GM21447 (cell line): ENCODE data around the gene CDC7.
"Not testable (repeated sequence)": the region's sequence is repeated elsewhere in the genome, so short reads cannot be mapped to it uniquely, and the experiment has no call there.

Source experiments
- ATAC-seq: cut with Tn5 transposase; IDR thresholded peaks from one replicate; pipeline ENCODE4 v1.9.1; 2021; ENCODE audit not compliant: unreplicated experiment

Gene CDC7

DNA sequence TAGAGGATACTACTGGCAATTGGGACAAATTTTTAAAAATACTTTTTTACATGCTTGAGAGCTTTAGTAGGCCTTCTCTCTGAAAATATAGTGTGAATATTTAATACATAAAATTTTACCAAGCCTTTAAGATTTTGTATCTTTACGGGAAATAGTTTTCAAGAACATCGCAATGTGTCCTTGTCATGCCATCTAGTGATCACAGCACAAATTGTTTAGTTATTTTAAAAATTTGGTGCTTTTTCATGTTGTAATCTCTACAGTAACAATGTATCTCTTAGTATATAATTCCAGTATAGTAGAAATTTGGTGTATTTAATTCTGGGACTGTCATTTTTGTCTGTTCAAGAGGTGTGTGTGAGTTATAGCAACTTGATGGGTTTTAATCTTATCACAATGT lies 6.7 kb downstream of the CDC7 start:
- ATAC-seq = no peak

DNA sequence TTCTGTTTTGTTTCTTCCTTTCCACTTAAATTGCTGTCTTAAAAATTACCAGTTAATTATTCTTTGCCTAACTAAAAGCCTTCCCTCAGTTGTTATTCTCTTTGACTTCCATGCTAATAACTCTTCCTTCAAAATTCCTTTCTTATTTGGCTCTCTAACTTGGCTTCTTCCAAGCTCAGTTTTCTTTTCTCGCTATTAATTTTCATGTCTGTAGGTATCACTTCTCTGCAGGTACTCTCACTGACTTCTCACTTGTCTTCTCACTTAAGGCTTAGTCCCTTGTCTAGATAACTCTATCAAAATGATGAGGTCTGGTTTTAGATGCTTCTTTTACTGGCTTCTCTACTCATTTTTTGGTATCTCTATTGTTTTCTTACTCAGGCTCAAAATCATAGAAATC lies 10.1 kb downstream of the CDC7 start:
- no peak for ATAC-seq

DNA sequence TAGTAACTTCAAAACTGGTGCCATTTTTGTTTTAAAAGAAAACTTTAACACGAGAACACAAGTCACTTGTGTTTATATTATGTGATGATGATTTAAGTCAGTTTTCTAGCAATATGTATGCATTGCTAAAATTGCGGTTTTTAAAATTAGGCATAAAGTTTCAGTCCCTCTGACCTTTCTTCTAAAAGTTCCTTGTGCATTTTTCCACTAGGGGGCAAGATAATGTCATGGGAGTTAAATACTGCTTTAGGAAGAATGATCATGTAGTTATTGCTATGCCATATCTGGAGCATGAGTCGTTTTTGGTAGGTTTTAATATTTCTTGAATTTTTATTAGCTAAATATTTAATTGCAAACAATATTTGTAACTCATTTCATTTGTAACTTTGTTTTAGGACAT lies 10.7 kb downstream of the CDC7 start:
- ATAC-seq = no peak

DNA sequence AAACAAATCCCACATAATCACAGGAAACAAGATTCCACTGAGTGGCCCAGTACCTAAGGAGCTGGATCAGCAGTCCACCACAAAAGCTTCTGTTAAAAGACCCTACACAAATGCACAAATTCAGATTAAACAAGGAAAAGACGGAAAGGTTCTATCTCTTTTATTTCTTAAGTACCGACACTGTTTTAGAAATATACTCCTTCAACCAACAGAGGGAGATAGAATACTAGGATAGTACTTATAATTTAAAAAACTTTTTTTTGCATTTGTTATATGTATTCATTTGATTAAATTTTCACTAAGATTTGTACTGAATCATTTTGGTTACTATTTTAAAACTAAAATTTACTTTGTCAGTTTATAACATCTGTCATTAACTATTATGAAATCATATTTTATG lies 12.5 kb downstream of the CDC7 start:
- no peak for ATAC-seq

DNA sequence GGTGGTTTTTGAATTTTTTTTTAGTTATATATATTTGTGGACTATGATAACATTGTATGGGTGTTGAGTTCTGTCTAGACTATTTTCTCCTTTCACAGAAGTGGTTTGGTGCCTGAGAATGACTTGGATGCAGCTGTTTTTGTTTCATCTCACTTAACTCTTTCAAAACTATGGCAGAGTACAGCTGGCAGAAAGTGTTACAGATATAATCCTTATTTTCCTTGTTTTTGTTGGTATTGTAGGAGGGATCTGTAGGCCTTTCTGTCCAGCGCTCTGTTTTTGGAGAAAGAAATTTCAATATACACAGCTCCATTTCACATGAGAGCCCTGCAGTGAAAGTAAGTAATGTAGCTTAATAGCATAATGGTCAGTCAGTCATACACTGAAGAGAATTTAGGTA lies 13.1 kb downstream of the CDC7 start:
- no peak for ATAC-seq

DNA sequence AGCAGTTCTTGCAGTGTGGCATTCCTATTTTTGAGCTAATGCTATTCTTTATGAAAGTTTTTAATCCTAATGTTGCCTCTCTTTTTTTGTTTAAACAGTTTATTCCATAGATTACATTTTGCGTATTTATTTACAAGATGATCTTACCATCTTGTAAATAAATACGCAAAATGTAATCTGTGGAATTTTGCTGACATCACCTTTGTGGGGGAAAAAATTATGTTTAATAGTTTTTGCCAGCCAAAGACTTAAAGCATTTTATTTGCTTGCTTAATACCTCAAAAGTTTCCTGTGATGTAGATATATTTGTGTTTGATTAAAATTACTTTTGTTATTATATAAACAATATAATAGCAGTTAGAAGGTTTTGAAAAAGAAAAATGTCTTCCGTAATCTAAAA lies 15.3 kb downstream of the CDC7 start:
- no peak for ATAC-seq

DNA sequence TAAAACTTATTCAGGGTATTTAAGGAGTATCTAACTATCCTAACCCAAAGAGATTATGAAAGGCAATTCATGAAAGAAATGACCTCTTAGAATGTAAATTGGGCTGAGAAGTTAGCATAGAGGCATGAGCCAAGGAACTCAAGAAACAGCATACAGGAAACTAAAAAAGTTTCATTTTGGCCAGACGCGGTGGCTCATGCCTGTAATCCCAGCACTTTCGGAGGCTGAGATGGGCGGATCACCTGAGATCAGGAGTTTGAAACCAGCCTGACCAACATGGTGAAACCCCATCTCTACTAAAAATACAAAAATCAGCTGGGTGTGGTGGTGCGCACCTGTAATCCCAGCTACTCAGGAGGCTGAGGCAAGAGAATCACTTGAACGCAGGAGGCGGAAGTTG lies 16.0 kb downstream of the CDC7 start:
- not testable (repeated sequence) for ATAC-seq

DNA sequence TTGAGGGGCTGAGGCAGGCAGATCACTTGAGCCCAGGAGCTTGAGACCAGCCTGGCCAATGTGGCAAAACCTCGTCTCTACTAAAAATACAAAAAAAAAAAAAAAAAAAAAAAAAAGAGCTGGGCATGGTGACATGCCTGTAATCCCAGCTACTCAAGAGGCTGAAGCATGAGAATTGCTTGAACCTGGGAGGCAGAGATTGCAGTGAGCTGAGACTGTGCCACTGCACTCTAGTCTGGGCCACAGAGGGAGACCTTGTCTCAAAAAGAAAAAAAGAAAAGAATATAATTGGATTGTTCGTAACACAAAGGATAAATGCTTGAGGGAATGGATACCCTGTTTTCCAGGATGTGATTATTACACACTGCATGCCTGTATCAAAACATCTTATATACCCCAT lies 18.5 kb downstream of the CDC7 start:
- not testable (repeated sequence) for ATAC-seq

DNA sequence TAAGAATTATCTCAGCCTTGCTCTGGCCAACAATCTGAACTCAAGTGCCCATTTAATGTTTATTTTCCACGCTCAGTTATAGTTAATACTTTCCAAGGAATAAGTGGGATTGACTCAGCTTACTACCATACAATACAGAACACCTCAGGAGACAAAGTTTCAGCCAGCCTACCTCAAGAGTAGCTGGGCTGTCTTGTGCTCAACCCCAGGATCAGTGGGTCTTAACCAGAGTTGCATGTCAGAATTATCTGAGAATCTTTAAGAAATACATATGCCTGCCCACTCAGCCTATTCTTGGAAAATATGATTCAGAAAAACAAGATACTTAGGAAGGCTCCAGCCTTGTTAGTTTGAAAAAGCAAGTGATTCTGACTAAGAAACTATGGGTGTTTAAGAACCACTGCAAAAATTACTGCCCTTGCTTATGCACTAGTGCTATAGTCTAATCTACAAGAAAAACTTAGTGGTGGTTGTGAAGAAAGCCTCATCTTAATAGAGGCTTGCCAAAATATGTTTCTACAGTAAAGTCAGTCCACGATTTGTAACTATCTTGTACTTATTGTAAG lies 20.4 kb downstream of the CDC7 start:
- no peak for ATAC-seq

DNA sequence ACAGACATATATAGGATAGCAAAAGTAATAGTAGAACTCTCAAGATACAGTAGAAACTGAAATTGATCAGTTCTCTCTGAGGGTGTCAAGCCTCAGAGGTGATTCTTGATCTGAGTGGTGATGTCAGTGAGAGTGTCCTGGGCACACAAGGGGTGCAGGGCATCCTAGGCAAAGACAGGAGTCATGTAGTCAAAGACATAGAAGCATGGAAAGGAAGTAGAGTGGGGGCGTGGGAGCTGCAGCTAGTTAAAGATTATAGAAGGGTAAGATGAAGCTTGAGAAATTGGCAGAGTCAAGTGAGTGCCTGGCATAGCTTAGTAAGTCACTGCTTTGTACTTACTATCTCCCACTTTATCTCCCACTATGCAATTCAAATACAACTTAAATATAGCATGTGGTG lies 22.8 kb downstream of the CDC7 start:
- peak; percentile 99 for ATAC-seq

DNA sequence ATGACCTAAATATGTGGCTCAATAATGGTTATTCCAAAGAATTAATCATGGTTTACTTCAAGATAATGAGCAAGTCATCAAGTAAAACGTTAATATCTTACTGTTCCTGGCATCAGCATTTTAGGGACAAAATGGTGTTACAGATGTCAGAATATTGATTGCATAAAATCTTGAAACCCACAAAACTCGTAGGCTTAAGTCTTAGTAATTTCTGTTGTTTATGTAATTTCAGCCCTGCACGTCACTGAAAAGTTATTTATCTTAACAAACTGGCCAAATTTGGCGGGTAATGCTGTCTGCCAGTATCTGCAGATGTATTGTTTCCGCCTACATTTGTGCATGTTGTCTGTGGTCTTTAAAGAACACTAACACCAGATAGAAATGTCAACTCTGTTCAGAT lies 25.8 kb downstream of the CDC7 start:
- ATAC-seq = no peak

DNA sequence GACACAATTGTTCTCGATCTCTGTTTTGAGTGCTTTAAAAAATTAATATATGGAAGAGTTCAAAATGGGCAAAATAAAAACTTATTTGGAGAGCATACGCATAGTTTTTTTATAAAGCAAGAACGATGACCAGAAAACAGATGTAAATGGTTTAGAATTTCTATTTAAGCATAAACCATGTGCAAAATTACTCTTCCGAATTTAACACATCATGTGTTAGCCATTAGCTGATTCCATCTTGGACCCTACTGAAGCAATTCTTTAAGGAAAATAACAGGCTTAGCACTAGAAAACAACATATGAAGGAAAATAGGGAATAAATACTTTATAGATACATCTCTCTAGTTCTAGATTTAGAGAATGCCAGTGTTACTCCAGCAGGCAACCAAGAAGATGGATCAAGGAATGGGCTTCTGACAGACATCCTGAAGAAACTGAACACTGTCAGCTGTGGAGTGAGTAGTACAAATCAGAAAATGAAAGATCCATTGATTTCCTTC lies 26.7 kb downstream of the CDC7 start:
- no peak for ATAC-seq

DNA sequence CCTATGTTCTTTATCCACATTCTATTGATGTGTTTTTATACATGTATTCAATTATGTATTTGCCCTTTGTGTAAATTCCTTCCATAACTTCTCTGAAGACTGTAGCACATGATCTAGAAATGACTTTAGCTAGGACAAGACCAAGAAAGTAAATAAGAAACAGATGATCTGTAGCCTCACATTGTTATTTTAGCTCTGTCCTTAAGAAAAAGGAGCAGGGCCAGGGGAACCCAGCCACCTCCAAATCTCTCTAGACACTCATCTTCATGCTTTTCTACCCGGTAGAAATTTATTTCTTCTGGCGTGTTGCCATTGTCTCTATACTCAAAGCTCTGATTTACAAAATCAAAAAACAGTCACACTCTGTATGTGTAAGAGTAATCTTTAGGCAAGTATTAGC lies 27.1 kb downstream of the CDC7 start:
- ATAC-seq = no peak

DNA sequence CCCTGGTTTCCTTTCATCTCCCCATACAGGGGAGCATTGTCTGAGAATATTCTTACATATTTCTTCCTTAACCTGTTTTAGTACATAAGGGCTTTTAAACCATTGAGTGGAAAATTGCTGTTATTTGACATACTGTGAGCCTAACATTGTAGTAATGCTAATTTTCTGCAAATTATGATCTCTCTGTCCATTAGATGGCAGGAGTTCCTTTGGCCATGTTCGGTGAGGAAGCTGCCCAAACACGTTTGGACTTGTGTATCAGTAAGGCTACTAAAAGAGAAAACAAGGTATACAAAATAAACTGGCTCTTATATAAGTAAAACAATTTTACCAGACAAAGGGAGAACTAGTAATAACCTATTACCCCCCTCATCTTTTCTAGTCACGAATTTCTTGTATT lies 29.2 kb downstream of the CDC7 start:
- ATAC-seq = no peak

DNA sequence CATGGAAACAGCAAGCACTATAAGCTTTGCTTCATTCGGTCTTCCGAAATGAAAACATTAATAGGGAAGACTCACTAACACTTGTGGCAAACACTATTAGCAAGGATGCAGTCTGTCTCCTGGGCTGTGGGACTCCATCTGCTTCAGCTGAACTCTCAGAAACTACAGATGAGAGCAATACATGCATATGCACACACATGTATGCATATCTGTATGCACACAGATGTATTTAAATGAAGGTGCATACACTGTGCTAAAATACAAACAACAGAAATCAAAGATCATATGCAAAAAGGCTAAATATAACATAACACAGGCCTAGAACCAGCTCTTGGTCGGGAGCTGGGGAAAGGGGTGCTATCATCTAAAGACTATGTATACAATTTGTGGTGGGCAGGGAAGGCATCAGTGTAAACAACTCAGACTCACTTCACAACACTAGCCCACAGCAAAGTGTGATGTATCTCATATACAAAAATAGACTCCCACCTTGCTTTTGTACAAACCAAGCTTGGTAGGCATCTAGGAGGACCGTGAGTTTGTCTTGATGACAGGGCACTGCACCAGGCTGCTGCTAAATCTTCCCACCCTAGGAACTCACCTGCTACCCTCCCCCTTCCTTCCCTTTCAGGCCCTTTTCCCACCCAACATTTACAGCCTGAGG lies 32.8 kb downstream of the CDC7 start:
- no peak for ATAC-seq

DNA sequence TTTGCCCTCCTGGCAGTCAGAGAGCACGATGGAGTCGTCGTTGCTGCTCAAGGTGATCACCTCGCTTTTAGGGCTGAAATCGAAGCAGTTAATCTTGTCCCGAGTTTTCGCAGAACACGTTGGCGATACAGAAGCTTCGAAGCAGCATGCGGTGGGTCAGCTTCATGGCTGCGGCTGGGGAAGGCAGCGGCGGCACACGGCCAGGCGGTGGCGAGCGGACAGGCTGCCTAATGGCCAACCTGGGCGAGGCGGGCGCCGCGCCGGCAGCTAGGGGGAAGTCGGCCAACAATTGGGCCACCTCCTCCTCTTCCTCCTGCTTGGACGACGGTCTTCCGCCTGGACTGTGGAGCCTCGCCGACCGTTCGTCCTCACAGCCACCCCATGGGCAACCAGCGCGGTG lies 34.8 kb downstream of the CDC7 start:
- ATAC-seq = no peak

DNA sequence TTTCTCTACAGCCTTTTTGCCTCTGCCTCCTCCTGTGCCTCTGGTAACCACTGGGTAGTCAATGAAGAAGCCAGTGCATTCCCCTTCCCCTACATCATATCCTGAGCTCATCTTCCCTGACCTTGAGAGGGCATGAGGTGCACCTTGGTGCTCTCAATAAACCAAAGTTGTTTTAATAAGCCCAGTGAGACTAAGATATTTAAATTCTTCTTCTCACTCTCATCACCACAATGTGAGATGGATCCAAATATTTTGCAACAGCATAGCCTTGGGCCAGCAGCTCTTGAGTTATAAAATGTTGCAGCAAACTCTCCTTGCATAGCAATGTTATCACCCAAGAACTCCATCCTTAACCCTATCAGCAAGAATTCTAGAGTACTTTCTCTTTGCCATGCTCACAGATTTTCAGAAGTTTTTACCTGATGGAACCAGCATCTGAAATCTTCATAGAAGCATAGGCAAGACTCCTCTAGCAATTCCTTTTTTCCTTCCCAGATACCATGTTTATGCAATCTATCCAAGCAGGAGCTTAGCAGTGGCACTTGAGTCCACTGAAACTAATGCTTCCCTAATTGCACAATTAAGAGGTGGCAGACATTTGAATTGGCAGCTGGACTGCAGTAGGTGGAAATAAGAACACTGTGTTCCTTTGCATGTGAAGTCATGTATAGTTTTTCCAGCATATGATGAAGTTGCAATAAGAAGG lies 36.8 kb downstream of the CDC7 start:
- no peak for ATAC-seq

DNA sequence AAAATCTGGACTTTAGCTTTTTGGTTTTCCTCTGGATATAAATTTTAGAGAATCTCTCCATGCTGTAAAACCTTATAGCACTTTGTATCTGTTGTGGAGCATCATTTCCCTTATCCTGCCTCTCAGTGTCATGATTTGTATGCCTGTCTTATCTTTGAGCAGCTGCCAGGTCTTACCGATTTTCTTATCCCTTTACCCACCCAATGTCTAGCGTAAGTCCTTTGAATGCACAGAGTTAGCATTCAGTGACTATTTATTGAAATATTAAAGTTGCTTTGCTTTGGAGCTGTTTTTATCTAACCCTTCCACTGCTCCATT lies 37.3 kb downstream of the CDC7 start:
- no peak for ATAC-seq

DNA sequence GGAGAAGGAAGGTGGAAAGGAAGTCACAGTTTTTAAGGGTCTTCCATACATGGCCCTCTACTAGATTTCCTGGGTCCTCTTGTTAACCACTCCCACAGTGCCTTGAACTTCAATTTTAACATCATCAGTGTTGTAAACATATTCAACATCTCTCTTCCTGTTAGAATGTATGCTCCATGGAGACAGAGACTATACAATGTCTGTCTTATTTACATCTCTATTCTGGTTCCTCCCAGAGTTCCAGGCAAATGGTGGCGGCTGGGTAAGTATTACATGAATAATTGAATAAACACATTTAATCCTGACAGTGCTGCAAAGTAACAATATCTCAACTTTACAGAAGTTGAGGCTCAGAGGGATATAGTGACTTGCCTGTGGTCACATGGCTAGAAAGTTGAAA lies 40.3 kb downstream of the CDC7 start:
- ATAC-seq = no peak

DNA sequence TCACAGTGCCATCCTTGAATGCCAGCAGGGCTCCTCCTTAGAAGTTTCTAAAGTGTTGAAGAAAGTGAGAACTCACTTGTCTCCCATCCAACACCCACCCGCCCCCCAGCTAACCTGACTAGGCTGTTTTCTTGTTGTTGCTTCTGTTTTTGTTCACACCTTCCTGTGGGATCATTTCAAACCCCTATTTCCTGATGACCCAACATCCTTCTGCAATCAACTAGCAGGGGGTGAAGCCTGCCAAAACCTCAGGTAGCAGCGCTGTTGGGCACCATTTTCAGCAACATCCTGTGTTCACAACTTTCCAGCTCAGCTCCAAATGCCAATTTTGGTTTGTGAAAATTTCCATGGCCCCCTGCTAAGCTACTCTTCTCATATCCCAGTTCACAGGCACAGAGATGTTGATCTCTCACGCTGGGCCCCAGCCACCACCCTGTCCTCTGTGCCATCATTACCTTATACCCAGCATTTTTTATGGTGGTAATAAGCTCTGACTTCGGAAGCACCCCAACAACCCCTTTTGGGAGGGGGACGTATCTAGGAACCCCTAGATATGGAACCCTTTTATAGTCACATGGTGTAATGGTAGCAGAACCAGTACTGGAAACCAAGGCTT lies 41.4 kb downstream of the CDC7 start:
- ATAC-seq = no peak

DNA sequence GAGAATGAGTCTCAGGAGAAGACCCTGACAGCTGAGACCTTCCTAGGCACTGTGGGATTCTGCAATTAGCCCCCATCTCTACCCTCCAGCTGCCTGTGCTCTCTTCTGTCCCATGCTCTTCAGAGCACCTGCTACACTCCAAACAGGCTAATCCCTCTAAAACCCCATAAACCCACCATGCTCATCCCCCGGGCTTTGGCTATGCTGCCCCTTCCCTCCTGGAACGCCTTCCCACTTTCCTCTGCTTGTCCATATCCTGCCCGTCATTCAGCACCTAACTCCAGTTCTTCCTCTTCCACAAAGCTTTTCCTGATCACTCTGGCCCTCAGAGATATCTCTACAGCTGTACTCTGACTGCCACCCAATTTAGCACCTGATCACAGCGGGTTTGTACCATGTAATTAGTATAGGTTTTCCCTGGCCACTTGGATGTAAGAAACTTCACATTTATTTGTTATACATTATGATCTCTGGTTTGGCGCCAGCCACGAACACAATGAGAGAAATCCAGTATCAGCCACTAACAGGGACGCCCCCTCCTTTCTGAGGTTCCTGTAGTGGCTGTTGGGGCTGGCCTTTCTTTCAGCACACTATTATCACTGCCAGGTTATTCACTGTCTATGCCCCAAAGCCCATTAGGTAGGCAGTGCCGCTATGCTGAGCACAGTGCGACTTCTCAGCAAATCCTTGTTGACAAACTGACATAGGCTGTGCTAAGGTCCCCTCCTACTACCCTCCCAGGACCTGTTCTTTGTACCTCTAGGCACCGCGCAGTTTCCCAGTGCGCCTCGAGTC lies 45.1 kb downstream of the CDC7 start:
- no peak for ATAC-seq

DNA sequence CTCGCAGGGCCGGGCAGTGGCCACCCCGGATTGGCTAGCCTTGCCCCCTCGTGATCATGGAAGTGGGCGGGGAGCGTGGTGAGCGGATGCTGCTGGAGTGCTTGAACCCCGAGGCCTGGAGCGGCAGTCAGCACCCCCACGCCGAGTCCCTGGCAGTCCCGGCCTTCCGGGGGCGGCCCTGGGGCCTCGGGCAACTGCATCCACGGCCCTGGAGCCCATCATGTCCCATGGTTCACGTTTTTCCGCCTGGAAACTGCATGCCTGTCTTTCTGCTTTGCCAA lies 45.6 kb downstream of the CDC7 start:
- ATAC-seq = no peak
